ENCODE measurements around the gene CREM.
"Not testable (repeated sequence)": the region's sequence is repeated elsewhere in the genome, so short reads cannot be mapped to it uniquely, and the experiment has no call there.

Gene CREM

GRCh38 chr10:35195361-35196306, 69.0 kb downstream of the CREM start:
- DNase-seq = peak; percentile 75

DNA sequence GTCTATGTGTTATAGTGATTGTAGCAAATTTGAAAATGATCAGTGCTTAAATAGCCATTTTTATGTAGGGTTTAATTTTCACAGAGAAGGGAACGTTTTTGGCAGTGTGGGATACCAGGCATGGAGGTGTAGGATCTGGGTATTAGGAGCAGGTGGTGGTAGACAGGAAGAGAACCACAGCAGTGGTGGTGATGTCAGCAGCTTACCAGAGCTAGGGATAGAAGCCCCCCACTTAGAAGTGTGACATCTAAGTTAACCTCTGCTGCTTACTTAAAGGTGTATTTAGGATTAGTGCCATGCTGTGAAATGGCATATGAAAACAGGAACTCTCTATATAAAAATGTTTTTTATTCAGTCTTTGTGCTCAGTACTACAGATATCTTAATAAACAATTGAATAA, 73.8 kb downstream of the CREM start:
- no peak for DNase-seq

- DNase-seq = no peak
Measured at GRCh38 chr10:35201234-35201633, 74.6 kb downstream of the CREM start.

DNA sequence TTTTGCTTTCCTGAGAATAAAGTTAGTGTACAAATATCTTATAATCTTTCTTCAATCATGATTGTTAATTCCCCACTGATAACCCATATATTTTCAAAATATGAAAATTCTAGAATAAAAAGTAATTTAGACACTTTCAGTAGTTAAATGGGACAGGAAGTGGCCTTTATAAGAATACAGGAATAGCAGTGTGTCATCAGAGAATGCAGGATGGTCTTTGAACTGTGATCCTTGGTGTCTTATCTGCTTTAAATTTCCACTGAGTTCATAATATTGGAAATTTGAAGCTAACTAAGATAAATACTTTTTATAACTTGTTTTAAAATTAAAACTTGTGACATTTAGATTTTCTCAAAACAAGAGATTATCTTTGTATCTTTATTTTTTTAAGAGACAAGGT, 75.4 kb downstream of the CREM start:
- no peak for DNase-seq

GRCh38 chr10:35203745-35204144, 77.1 kb downstream of the CREM start:
- DNase-seq = no peak

DNA sequence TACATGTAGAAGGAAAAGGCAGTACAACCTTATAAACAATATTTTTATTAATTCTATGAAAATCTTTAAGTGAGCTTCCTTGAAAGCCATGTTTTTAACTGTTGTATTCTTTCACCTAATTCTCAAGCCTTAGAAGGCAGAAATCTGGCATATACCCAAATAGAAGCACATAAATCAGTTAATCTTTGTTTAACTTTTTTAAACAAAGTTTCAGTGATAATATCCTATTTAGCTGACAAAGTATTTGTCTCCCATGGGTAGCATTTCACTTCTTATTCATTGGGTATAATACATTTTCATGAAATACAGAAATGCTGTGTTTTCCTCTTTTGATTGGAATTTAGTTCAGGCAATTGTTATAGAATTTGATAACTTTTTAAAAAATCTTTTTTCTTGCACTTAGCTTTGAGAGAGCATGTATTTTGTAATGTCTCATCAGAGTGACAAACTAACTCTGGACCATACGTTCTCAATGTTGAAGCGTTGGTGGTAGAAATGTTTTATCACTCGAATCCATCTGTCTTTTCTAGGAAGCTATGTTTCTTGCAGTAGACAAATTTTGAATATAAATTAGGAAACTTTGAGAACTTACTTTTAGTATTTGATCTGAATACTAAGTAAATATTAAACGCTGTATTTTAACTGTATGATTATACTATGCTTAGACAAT, 78.1 kb downstream of the CREM start:
- no peak for DNase-seq

DNA sequence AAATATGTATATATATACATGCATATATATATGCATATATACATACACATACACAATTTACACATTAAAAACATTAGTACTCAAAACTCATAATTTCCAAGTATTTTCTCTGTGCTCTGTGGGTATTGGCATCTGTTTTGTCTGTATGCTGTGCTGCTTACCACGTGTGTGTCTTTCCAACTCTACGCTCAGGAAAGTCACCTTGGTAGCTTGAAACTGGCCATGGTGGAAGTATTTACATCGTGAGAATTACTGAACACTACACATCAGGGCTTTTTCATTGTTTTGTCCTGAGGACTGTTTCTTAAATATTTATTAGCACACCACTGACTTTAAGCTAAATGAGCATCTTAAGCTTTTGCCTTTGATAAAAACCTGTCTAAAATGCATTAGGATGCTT, 79.6 kb downstream of the CREM start:
- no peak for DNase-seq

DNA sequence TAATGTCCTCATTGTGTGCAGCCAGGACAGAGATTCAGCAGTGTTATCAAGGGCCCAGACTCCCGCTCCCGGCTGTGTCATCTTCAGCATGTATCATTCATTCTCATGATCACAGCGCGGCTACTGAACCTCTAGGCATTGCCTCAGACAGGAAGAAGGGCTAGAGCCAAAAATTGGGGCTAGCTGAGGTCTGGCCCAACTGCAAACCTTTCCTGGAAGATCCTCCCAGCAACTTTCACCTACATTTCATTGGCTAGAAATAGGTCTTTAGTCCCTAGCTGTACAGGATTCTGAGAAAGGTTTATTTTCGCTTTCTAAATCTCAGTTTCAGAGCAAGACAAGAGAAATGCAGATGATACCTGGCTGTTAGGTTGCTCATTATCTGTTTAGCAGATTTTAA, 81.9 kb downstream of the CREM start:
- no peak for DNase-seq

DNA sequence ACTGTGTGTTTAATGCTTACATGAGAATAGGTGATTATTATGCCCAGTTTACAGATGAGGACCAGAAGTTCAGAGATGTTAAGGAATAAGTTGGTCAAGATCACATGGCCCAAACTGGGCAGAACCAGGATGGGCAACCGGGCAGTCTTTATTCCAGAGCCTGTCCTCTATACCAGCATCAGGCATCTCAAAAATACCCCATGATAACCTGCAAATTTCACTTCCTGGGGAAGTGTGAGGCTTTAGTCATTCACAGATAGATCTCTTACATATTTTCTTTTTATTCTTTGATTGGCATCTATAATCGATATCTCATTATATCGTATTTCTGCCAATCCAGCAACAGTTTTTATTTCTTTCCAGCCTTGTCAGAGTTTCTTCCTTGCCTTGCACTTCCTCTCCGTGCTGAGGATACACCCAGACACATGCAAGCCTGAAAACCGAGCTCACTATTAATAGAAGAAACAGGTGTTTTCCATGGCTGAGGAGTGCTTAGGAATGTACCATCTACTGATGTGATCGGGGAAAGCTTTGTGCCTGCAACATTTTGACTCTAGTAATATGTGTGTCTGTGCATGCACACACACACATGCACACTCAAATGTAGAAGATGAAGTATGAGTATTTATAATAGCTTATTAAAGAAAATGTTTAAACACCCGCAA, 82.4 kb downstream of the CREM start:
- DNase-seq = no peak

DNA sequence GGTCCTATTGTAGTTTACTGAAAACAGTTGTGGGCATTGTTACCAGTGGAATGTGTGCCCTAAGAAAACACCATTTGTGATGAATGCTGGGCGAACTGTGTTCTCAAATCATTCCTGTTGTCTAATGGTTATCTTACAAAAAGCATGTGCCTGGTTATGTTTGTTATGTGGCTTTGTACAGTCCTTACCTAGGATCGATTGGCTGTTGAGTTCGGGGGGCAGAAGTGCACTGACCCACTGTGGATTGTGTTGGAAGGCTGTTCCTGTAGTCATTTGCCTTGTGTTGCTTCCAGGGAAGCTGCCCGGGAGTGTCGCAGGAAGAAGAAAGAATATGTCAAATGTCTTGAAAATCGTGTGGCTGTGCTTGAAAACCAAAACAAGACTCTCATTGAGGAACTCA, 84.3 kb downstream of the CREM start:
- no peak for DNase-seq

DNA sequence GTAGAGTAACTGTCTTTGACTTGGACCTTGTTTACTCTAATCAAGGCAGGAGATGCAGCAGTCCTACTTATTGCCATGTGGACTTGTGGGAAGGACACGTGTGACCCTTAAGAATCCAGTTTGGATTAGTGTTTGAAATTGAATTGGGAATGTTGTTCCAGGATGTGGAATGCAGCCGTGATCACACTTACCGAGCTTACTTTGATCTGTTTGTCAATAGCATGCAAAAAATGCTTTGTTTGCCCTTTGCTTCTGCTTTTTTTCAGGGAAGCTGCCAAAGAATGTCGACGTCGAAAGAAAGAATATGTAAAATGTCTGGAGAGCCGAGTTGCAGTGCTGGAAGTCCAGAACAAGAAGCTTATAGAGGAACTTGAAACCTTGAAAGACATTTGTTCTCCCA, 84.7 kb downstream of the CREM start:
- no peak for DNase-seq

DNA sequence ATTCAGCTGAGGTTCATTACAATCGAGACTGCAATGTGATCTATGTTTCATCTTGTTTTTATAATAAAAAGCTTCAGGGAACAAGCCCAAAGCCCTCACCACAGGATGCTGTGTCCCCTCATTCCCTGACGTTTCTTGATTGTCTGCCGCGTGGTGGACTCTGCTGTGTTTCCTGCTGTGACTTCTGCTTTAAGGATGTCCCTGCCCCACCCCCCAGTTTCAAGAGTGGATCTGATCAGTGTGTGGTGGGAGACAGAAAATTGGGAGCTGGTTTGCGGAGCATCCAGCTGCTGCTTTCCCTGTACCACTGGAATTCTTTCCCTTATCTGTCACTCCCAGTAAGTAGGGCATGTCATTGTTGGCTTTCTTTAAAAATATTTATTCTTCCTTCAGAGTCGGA, 86.2 kb downstream of the CREM start:
- DNase-seq = no peak

- no peak for DNase-seq
Measured at GRCh38 chr10:35213699-35214098, 87.1 kb downstream of the CREM start.

DNA sequence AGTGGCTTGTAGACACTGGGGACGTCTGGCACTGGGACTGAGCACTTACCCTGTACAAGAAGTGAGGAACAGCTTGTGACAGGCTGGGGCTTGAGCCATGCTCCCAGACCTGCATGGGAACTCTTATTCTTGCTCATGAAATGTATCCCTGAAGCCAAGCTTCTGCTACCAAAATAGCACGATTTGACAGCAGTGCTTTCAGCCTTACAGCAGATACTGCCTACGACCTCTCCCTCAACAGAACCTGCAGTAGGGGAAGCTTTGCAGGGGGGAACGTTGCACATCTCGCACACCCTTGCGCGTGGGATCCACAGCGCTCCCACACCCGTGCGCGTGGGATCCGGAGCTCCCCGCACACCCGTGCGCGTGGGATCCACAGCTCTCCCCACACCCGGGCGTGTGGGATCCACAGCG, 88.0 kb downstream of the CREM start:
- DNase-seq = no peak

GRCh38 chr10:35215107-35215506, 88.5 kb downstream of the CREM start:
- no peak for DNase-seq

- DNase-seq = peak; percentile 24
Measured at GRCh38 chr10:35216303-35216905, 89.8 kb downstream of the CREM start.

DNA sequence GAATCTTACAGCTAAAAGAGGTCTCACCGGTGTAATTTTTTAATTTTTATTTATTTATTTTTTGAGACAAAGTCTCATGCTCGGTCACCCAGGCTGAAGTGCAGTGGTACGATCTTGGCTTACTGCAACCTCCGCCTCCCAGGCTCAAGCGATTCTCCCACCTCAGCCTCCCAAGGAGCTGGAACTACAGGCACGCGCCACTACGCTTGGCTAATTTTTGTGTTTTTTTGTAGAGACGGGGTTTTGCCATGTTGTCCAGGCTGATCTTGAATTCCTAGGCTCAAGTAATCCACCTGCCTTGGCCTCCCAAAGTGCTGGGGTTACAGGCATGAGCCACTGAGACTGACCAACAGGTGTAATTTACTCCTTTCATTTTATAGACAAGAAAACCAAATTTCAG, 90.3 kb downstream of the CREM start:
- not testable (repeated sequence) for DNase-seq

DNA sequence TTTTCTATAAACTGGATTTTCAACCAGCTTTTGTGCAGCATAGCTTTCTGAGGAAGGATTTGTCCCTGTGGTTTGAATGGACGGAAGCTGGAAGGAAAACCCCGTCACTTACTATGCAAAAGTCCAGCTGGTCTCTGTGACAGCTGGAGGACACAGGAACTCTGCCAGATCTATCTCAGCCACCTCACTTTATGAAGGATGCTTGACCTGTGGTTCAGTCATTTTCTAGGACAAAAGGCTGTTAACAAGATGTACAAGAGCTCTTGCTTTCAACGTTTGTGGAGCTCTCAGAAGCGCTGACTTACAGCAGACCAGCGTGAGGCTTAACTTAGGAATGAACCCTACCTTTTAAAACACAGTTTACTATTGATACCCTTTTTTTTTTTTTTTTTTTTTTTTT, 90.8 kb downstream of the CREM start:
- DNase-seq = peak; percentile 39

DNA sequence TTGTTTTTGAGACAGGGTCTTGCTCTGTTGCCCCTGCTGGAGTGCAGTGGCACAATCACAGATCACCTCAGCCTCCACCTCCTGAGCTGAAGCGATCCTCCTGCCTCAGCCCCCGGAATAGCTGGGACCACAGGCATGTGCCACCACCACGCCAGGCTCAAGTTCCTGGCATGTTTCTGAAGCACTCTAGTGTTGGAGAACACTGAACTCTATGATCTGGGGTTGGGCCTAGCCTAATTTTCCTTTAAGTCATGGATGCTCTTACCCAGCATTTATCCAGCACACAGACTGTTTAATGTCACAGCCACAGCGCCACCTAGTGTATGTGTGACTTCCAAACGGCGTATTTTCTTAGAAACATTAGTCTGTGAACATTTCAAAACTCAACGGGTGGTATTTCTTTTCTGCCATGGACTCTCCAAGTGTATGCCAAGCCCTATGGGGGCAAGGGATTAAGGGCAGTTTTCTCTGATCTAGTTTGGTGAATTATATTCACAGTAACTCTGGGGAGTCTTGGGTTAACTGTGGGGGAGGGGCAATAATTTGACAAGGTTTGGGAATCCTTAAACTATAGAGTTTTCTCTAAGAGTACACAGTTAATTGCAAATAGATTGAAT, 91.8 kb downstream of the CREM start:
- DNase-seq = peak; percentile 56

GRCh38 chr10:35219292-35219691, 92.6 kb downstream of the CREM start:
- DNase-seq = no peak

DNA sequence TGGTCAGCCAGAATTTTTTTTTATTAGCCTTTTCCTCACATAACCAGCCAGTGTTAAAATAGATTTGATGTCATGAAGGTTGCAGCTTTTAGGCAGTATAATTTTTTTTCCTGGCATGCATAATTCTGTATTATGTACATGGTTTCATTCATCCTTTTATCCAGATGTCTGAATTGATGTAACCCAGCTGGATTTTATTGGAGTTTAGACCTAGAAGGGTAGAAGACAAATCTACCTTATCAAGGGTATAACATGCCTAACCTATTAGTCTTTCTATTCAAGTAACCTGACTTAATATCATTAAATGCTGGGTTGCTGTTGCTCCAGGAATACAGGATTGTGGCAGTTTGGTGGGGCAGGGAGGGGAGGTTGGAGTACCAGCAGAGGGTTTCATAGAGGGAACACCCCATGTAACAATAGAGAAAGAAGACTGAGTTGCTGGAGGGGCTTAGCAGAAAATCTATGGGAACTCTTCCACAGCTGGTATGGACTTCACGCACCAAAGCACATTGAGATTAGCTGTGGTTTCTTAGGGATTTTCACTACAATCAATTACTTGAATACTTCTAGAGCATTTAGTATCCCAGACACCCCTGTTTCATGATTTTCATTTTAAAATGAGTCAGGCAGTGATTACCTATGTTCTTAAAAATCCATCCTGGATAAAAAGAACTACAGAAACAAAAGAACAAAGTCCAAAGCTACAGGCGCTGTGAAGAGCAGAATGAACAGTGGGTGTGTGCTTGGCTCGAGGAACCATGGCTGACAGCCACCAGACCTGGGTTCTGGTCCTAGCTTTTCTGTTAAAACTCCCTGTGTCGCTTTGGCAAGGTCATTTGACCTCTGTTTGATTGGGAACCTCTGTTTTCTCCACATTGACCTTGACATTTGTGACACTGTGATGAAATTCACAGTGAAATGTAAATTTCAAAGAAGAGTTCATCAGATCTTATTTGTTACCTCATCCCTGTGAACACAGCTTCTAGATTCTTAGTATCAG, 93.5 kb downstream of the CREM start:
- DNase-seq = no peak

- DNase-seq = no peak
Measured at GRCh38 chr10:35223016-35223415, 96.4 kb downstream of the CREM start.
